ES-I3 (cell line): ENCODE results near the gene NRXN3.

Experiments
- H3K36me3 ChIP-seq: 2 replicates; pipeline ENCODE4 v1.6.1; 2013; ENCODE audit warnings: mild to moderate bottlenecking, low read length, control low read depth, moderate library complexity; ENCODE audit not compliant: insufficient read depth
- H3K4me1 ChIP-seq: 2 replicates; pipeline ENCODE4 v1.6.1; 2013; ENCODE audit warnings: mild to moderate bottlenecking, control low read depth, low read length; ENCODE audit not compliant: insufficient read depth
- H3K9ac ChIP-seq: 2 replicates; pipeline ENCODE4 v1.6.1; 2013; ENCODE audit warnings: low read depth, mild to moderate bottlenecking, low read length, moderate library complexity
- H3K9me3 ChIP-seq: 2 replicates; pipeline ENCODE4 v1.6.1; 2013; ENCODE audit warnings: mild to moderate bottlenecking, low read length, moderate library complexity; ENCODE audit not compliant: control insufficient read depth, insufficient read depth

Gene NRXN3

GRCh38 chr14:79373451-79373850, 1203.3 kb downstream of the NRXN3 start:
- Histone ChIP-seq H3K9ac (no peak overlapping the region), H3K4me1 (peaks cover 35% of the 10 kb centered on the region), H3K9me3 (no peaks in the 10 kb centered on the region), H3K36me3 (no peaks in the 10 kb centered on the region)

- Histone ChIP-seq H3K9ac (no peak overlapping the region), H3K9me3 (no peaks in the 10 kb centered on the region), H3K4me1 (peaks cover 46% of the 10 kb centered on the region), H3K36me3 (no peaks in the 10 kb centered on the region)
Observed at GRCh38 chr14:79375356-79375755, 1205.2 kb downstream of the NRXN3 start.

- Histone ChIP-seq H3K36me3 (no peaks in the 10 kb centered on the region), H3K9ac (no peak overlapping the region), H3K9me3 (no peaks in the 10 kb centered on the region), H3K4me1 (peaks cover 46% of the 10 kb centered on the region)
Observed at GRCh38 chr14:79376557-79376956, 1206.4 kb downstream of the NRXN3 start.

GRCh38 chr14:79378020-79378419, 1207.8 kb downstream of the NRXN3 start:
- Histone ChIP-seq H3K4me1 (peaks cover 47% of the 10 kb centered on the region), H3K36me3 (no peaks in the 10 kb centered on the region), H3K9ac (no peak overlapping the region), H3K9me3 (no peaks in the 10 kb centered on the region)

GRCh38 chr14:79379266-79379665, 1209.1 kb downstream of the NRXN3 start:
- Histone ChIP-seq H3K9me3 (no peaks in the 10 kb centered on the region), H3K36me3 (no peaks in the 10 kb centered on the region), H3K9ac (no peak overlapping the region)

GRCh38 chr14:79383031-79383430, 1212.9 kb downstream of the NRXN3 start:
- Histone ChIP-seq H3K9ac (no peak overlapping the region), H3K9me3 (no peaks in the 10 kb centered on the region), H3K36me3 (no peaks in the 10 kb centered on the region), H3K4me1 (peaks cover 29% of the 10 kb centered on the region; the same call in 1 of the 2 replicates)

More at GRCh38 chr14:79379266-79379665, 1209.1 kb downstream of the NRXN3 start:
- H3K4me1 ChIP-seq = peaks cover 49% of the 10 kb centered on the region

- no peaks in the 10 kb centered on the region for H3K36me3 ChIP-seq
- no peak overlapping the region for H3K9ac ChIP-seq
- H3K9me3 ChIP-seq = no peaks in the 10 kb centered on the region
- H3K4me1 ChIP-seq = peaks cover 26% of the 10 kb centered on the region; the same call in 1 of the 2 replicates
Observed at GRCh38 chr14:79383475-79383874, 1213.3 kb downstream of the NRXN3 start.

- Histone ChIP-seq H3K9ac (no peak overlapping the region), H3K9me3 (no peaks in the 10 kb centered on the region), H3K4me1 (no peaks in the 10 kb centered on the region), H3K36me3 (no peaks in the 10 kb centered on the region)
Observed at GRCh38 chr14:79395061-79395460, 1224.9 kb downstream of the NRXN3 start.

- Histone ChIP-seq H3K36me3 (no peaks in the 10 kb centered on the region), H3K4me1 (peaks cover 16% of the 10 kb centered on the region; the same call in 1 of the 2 replicates), H3K9me3 (no peaks in the 10 kb centered on the region), H3K9ac (no peak overlapping the region)
Observed at GRCh38 chr14:79404874-79405511, 1234.8 kb downstream of the NRXN3 start.

- H3K9me3 ChIP-seq = no peaks in the 10 kb centered on the region
- H3K4me1 ChIP-seq = peaks cover 16% of the 10 kb centered on the region; the same call in 1 of the 2 replicates
- H3K36me3 ChIP-seq = no peaks in the 10 kb centered on the region
- no peak overlapping the region for H3K9ac ChIP-seq
Observed at GRCh38 chr14:79405512-79405910, 1235.3 kb downstream of the NRXN3 start.

GRCh38 chr14:79407572-79407971, 1237.4 kb downstream of the NRXN3 start:
- Histone ChIP-seq H3K36me3 (no peaks in the 10 kb centered on the region), H3K9ac (no peak overlapping the region), H3K4me1 (peaks cover 16% of the 10 kb centered on the region; the same call in 1 of the 2 replicates), H3K9me3 (no peaks in the 10 kb centered on the region)

- Histone ChIP-seq H3K9ac (no peak overlapping the region), H3K36me3 (no peaks in the 10 kb centered on the region), H3K4me1 (peaks cover 16% of the 10 kb centered on the region; the same call in 1 of the 2 replicates), H3K9me3 (no peaks in the 10 kb centered on the region)
Observed at GRCh38 chr14:79408696-79409095, 1238.5 kb downstream of the NRXN3 start.

- no peaks in the 10 kb centered on the region for H3K9me3 ChIP-seq
- H3K36me3 ChIP-seq = no peaks in the 10 kb centered on the region
- peaks cover 16% of the 10 kb centered on the region; the same call in 1 of the 2 replicates for H3K4me1 ChIP-seq
- H3K9ac ChIP-seq = no peak overlapping the region
Observed at GRCh38 chr14:79411403-79412174, 1241.4 kb downstream of the NRXN3 start.

GRCh38 chr14:79412822-79413221, 1242.6 kb downstream of the NRXN3 start:
- H3K9ac ChIP-seq = no peak overlapping the region
- no peaks in the 10 kb centered on the region for H3K36me3 ChIP-seq
- no peaks in the 10 kb centered on the region for H3K9me3 ChIP-seq
- H3K4me1 ChIP-seq = peaks cover 13% of the 10 kb centered on the region; the same call in 1 of the 2 replicates
